ENCODE data around the gene RNU5D-1. TPM values are rescaled to one million over a fixed set of nuclear protein-coding genes. Genes with fewer than 3 reads are reported as not detected.

Gene RNU5D-1
- not detected in 2 replicates for total RNA-seq (2021)
- long read RNA-seq, result 0 reads

DNA sequence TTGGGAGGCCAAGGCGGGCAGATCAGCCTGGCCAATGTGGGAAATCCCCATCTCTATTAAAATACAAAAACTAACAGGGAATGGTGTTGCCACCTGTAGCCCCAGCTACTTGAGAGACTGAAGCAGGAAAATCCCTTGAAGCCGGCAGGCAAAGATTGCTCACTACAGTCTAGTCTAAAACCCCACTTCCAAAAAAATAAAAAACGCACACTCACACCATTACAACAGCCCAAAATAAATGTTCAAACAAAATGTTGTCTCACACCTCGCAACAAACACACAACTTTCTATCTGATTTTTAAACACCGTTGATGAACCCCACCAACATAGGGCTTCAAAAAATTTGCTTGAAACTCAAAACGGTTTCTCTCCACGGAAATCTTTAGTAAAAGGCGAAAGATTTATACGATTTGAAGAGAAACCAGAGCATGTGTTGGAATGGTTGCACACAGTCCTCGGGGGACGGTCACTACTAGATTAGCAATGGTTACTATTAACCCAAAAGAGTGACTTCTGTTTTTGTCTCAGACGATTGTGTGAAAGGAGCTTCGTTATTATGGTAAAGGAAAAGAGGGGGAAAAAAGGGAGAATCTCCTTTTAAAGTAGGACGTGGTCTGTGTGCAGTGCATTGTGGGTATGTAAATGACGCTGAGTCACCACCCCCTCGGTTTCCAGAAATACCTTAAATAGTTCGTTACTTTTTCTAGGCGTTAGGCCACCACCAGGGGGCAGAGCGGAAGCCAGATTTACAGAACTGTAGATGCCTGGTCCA lies at the start of gene RNU5D-1:
TSS of gene RNU5D-1 (minus strand) at position 430 of the 772 bp plus-strand sequence.
- peaks cover 15 to 22% of the 10 kb centered on the region in 2 experiments for H3K4me1 Mint-ChIP-seq
- peak within 1 kb of the TSS; percentile 84 for H2BK20ac ChIP-seq (ENCODE audit: low read depth, low read length, poor library complexity, severe bottlenecking)
- peak within 1 kb of the TSS; percentile 70 for H3K9ac ChIP-seq (ENCODE audit: extremely low read depth, insufficient read length, low read length)
- TF ChIP-seq, protein P1, sequence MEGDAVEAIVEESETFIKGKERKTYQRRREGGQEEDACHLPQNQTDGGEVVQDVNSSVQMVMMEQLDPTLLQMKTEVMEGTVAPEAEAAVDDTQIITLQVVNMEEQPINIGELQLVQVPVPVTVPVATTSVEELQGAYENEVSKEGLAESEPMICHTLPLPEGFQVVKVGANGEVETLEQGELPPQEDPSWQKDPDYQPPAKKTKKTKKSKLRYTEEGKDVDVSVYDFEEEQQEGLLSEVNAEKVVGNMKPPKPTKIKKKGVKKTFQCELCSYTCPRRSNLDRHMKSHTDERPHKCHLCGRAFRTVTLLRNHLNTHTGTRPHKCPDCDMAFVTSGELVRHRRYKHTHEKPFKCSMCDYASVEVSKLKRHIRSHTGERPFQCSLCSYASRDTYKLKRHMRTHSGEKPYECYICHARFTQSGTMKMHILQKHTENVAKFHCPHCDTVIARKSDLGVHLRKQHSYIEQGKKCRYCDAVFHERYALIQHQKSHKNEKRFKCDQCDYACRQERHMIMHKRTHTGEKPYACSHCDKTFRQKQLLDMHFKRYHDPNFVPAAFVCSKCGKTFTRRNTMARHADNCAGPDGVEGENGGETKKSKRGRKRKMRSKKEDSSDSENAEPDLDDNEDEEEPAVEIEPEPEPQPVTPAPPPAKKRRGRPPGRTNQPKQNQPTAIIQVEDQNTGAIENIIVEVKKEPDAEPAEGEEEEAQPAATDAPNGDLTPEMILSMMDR (conservative IDR thresholded peaks at IDR 0.05), result peak; percentile 91
- no peak within 1 kb of the TSS for H4K91ac ChIP-seq (ENCODE audit: insufficient read length, low read depth, low read length)
- H3K4me3 Mint-ChIP-seq, result peak within 1 kb of the TSS; percentile 33 to 46; a peak in 4 of 5 replicates
- H3K36me3 Mint-ChIP-seq (ENCODE audit: insufficient read depth in 1 of 3, low read depth in 3 of 3), result no peaks in the 10 kb centered on the region
- H2AFZ ChIP-seq (ENCODE audit: low read length), result peak within 1 kb of the TSS; percentile 72
- H3K79me1 ChIP-seq (ENCODE audit: insufficient read depth, low read depth, low read length, poor library complexity, severe bottlenecking), result no peaks in the 10 kb centered on the region
- peak within 1 kb of the TSS; percentile 96 for H2BK5ac ChIP-seq (ENCODE audit: insufficient read length, low read length)
- H3K27ac Mint-ChIP-seq, result peak within 1 kb of the TSS; percentile 100
- no peak within 1 kb of the TSS for H2BK15ac ChIP-seq (ENCODE audit: low read depth, low read length)
- peak within 1 kb of the TSS; percentile 97 for H3T11ph ChIP-seq (ENCODE audit: low read length)
- H3K9me3 ChIP-seq (ENCODE audit: control insufficient read depth, low read depth, low read length), result no peaks in the 10 kb centered on the region
- H3K4me1 ChIP-seq (ENCODE audit: insufficient read depth, low read length), result no peaks in the 10 kb centered on the region
- H3K56ac ChIP-seq (ENCODE audit: insufficient read length, low read depth, low read length), result no peak within 1 kb of the TSS
- peak within 1 kb of the TSS; percentile 99 for H3K27ac ChIP-seq (ENCODE audit: insufficient read length, low read depth, low read length)
- H3K18ac ChIP-seq (ENCODE audit: insufficient read length, low read depth, low read length), result peak within 1 kb of the TSS; percentile 91
- H3K23me2 ChIP-seq (ENCODE audit: insufficient read length, low read depth, low read length, poor library complexity, severe bottlenecking), result peaks cover 2% of the 10 kb centered on the region
- H4K20me1 ChIP-seq (ENCODE audit: control insufficient read depth, insufficient read depth, insufficient read length), result no peaks in the 10 kb centered on the region
- no CpG with 5 or more reads among the region's 19 CpGs for WGBS (ENCODE audit: extremely low coverage, insufficient read length, low lambda C conversion rate)
- H2BK12ac ChIP-seq (ENCODE audit: insufficient read length, low read depth, low read length), result peak within 1 kb of the TSS; percentile 50
- H2AK5ac ChIP-seq (ENCODE audit: insufficient read length, low read length), result no peak within 1 kb of the TSS
- peak within 1 kb of the TSS; percentile 84 for H2BK120ac ChIP-seq (ENCODE audit: low read depth, low read length, poor library complexity, severe bottlenecking)
- H3K79me2 ChIP-seq (ENCODE audit: insufficient read depth, low read length), result no peaks in the 10 kb centered on the region
- no peak within 1 kb of the TSS for H4K8ac ChIP-seq (replicated peaks; ENCODE audit: insufficient read length, low read depth, low read length)
- no peak within 1 kb of the TSS for H4K5ac ChIP-seq (ENCODE audit: insufficient read length, low read depth, low read length)
- peaks cover 0 to 4% of the 10 kb centered on the region in 2 experiments; a peak in 2 of 5 replicates for H3K9me3 Mint-ChIP-seq
- H3K27me3 ChIP-seq (ENCODE audit: insufficient read depth, low read length), result no peaks in the 10 kb centered on the region
- peak; percentile 89 for DNase-seq
- peak within 1 kb of the TSS; percentile 87; the same call in 1 of the 2 replicates for H3K14ac ChIP-seq (ENCODE audit: insufficient read depth, low read length)
- H3K4ac ChIP-seq (ENCODE audit: low read depth, low read length), result no peak within 1 kb of the TSS; the same call in 1 of the 2 replicates
- H3K27me3 Mint-ChIP-seq (ENCODE audit: low read depth), result peaks cover 1% of the 10 kb centered on the region
- peak within 1 kb of the TSS; percentile 28 for H3K4me2 ChIP-seq (ENCODE audit: insufficient read depth, insufficient read length, low read length)
- no peak within 1 kb of the TSS for H3K23ac ChIP-seq (ENCODE audit: insufficient read length, low read depth, low read length)

Measured in H9 (cell line).